IPS-15b (cell line): ENCODE results near the gene KRT80.
A peak's percentile ranks its signal among the peaks of the same experiment; 100 is the strongest.

ENCODE experiments used
- H3K27me3 ChIP-seq: one replicate; pipeline ENCODE4 v1.6.1; 2013; ENCODE audit warnings: low read length; ENCODE audit not compliant: control insufficient read depth, insufficient read depth
- H3K36me3 ChIP-seq: one replicate; pipeline ENCODE4 v1.6.1; 2013; ENCODE audit warnings: low read length; ENCODE audit not compliant: control insufficient read depth, insufficient read depth
- H3K4me1 ChIP-seq: one replicate; pipeline ENCODE4 v1.6.1; 2013; ENCODE audit warnings: mild to moderate bottlenecking, low read length; ENCODE audit not compliant: control insufficient read depth, insufficient read depth
- H3K4me3 ChIP-seq: one replicate; pipeline ENCODE4 v1.5.1; 2013; ENCODE audit warnings: low read depth, low read length
- H3K9ac ChIP-seq: one replicate; pipeline ENCODE4 v1.6.1; 2013; ENCODE audit warnings: low read depth, mild to moderate bottlenecking, low read length
- H3K9me3 ChIP-seq: one replicate; pipeline ENCODE4 v1.6.1; 2013; ENCODE audit warnings: mild to moderate bottlenecking, low read length; ENCODE audit not compliant: control insufficient read depth, insufficient read depth

The KRT80 gene

DNA sequence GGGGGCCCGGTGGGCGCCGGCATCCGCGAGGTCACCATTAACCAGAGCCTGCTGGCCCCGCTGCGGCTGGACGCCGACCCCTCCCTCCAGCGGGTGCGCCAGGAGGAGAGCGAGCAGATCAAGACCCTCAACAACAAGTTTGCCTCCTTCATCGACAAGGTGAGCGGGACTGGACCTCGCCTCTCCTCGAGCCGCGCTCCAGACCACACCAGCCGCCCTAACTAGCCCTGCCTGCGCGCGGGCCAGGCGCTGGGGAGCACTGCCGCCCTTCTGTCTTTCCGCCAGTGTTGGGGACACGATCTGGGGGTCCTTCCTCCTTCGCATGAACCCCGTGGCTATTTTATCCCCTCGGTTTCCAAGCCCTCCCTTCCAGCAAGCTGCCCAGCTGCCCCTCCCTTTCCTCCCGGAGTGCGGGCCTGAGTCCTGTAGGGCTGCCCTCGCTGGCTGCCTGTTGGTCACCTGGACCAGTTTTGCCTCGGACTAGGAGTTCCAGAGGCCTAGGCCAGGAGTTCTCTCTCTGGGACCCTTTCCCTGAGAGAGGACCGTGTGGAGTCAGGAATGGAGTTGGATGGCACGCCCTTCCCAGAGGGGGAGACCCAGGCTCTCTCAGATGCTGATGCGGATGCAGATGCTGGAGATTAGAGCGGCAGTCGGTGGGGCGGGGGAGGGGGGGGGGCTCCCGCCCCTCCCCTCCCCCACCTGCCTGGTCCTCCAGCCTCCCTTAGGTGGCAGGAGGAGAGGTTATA lies 41.8 kb upstream of the KRT80 start:
- Histone ChIP-seq H3K27me3 (peaks cover 38% of the 10 kb centered on the region), H3K4me3 (peak overlapping the region; percentile 50), H3K36me3 (no peaks in the 10 kb centered on the region), H3K9me3 (no peaks in the 10 kb centered on the region), H3K9ac (no peak overlapping the region), H3K4me1 (peaks cover 19% of the 10 kb centered on the region)

GRCh38 chr12:52232674-52233461 lies 41.1 kb upstream of the KRT80 start, which contains the start of gene KRT7:
Gene KRT7, plus strand, starts transcription at chr12:52233243. Its CDS starts 54 bp downstream, at chr12:52233297.
- no peaks in the 10 kb centered on the region for H3K36me3 ChIP-seq
- H3K9me3 ChIP-seq: no peaks in the 10 kb centered on the region
- H3K27me3 ChIP-seq: peaks cover 38% of the 10 kb centered on the region
- H3K4me1 ChIP-seq: peaks cover 18% of the 10 kb centered on the region
- no peak within 1 kb of the TSS for H3K9ac ChIP-seq
- H3K4me3 ChIP-seq: peak within 1 kb of the TSS; percentile 50

- no peaks in the 10 kb centered on the region for H3K36me3 ChIP-seq
- peaks cover 13% of the 10 kb centered on the region for H3K4me1 ChIP-seq
- H3K9me3 ChIP-seq: no peaks in the 10 kb centered on the region
- no peak overlapping the region for H3K9ac ChIP-seq
- peaks cover 38% of the 10 kb centered on the region for H3K27me3 ChIP-seq
- H3K4me3 ChIP-seq: peak overlapping the region; percentile 50
These were observed 40.4 kb upstream of the KRT80 start for GRCh38 chr12:52232203-52232673.

DNA sequence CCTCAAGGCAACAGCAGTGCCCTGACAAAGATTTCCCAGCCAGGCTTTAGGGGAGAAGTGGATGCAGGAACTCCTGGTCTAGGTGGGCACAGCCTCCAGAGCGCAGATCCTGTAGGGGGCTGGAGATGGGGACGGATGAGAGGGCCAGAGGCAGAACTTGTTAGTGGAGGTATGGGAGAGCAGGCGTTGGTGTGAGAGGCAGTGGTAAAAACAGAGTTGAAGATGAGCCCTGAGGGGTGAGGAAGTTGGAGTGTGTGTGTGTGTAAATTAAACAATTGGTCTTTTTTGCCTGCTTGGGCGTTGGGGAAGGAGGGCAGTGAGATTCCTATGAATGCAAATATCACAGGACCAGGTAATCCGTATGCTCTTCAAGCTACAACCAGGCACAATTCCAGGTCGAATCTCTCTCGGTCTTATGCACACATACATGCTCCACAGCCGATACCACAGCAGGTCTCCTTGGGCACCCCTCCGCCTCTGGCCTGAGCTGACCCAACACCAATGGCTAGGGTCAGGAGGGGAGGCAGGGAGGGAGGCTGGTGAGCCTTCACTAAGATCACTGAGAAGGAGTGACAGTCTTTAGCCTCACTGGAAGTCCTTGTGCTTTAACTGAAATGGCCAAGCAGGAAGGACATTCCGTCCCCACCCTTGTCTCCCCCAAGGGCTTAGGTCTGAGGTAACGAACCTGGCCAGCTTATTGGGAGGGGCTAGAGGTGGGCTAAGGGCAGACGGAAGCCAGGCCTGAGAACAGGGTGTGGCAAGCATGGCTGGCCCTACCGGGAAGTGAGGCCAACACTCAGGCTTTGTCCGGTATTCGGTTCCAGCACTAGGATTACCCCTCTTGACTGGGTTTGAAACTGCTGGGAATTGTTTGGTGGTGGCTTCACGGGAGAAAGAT lies 39.7 kb upstream of the KRT80 start:
- Histone ChIP-seq H3K9ac (no peak overlapping the region), H3K27me3 (peaks cover 38% of the 10 kb centered on the region), H3K4me3 (no peak overlapping the region), H3K36me3 (no peaks in the 10 kb centered on the region), H3K9me3 (no peaks in the 10 kb centered on the region), H3K4me1 (peaks cover 11% of the 10 kb centered on the region)

- Histone ChIP-seq H3K4me3 (no peak overlapping the region), H3K36me3 (no peaks in the 10 kb centered on the region), H3K9ac (no peak overlapping the region), H3K4me1 (peaks cover 11% of the 10 kb centered on the region), H3K27me3 (peaks cover 38% of the 10 kb centered on the region), H3K9me3 (no peaks in the 10 kb centered on the region)
These were observed 38.8 kb upstream of the KRT80 start for GRCh38 chr12:52230364-52231281.

- H3K27me3 ChIP-seq: peaks cover 32% of the 10 kb centered on the region
- peaks cover 11% of the 10 kb centered on the region for H3K4me1 ChIP-seq
- no peak overlapping the region for H3K9ac ChIP-seq
These were observed 38.1 kb upstream of the KRT80 start for GRCh38 chr12:52229836-52230343.

GRCh38 chr12:52228931-52229330 lies 37.1 kb upstream of the KRT80 start:
- Histone ChIP-seq H3K4me1 (peaks cover 11% of the 10 kb centered on the region), H3K4me3 (no peak overlapping the region), H3K9ac (no peak overlapping the region), H3K36me3 (no peaks in the 10 kb centered on the region), H3K27me3 (peaks cover 28% of the 10 kb centered on the region), H3K9me3 (no peaks in the 10 kb centered on the region)

More at GRCh38 chr12:52229836-52230343, 38.1 kb upstream of the KRT80 start:
- no peaks in the 10 kb centered on the region for H3K9me3 ChIP-seq
- H3K36me3 ChIP-seq: no peaks in the 10 kb centered on the region
- no peak overlapping the region for H3K4me3 ChIP-seq

GRCh38 chr12:52228366-52228765 lies 36.6 kb upstream of the KRT80 start:
- no peak overlapping the region for H3K9ac ChIP-seq
- peaks cover 24% of the 10 kb centered on the region for H3K27me3 ChIP-seq
- H3K4me1 ChIP-seq: peaks cover 11% of the 10 kb centered on the region
- no peaks in the 10 kb centered on the region for H3K9me3 ChIP-seq
- H3K36me3 ChIP-seq: no peaks in the 10 kb centered on the region
- H3K4me3 ChIP-seq: no peak overlapping the region

GRCh38 chr12:52227606-52228166 lies 35.9 kb upstream of the KRT80 start:
- Histone ChIP-seq H3K4me3 (no peak overlapping the region), H3K36me3 (no peaks in the 10 kb centered on the region), H3K9me3 (no peaks in the 10 kb centered on the region), H3K27me3 (peaks cover 20% of the 10 kb centered on the region), H3K9ac (no peak overlapping the region), H3K4me1 (peaks cover 11% of the 10 kb centered on the region)

GRCh38 chr12:52226446-52226845 lies 34.6 kb upstream of the KRT80 start:
- Histone ChIP-seq H3K4me3 (no peak overlapping the region), H3K9me3 (no peaks in the 10 kb centered on the region), H3K36me3 (no peaks in the 10 kb centered on the region), H3K4me1 (peaks cover 8% of the 10 kb centered on the region), H3K27me3 (peaks cover 8% of the 10 kb centered on the region), H3K9ac (no peak overlapping the region)
